Lung microvascular endothelial cell (primary cell): ENCODE results near the gene RAB6A. TPM values are rescaled to one million over a fixed set of nuclear protein-coding genes. Genes with fewer than 3 reads are reported as not detected.
"Not testable (repeated sequence)": the region's sequence is repeated elsewhere in the genome, so short reads cannot be mapped to it uniquely, and the experiment has no call there.

Experiments
- DNase-seq, 2 donors: peaks; one replicate each; pipeline versions ENCODE4 v3.0.0 to v3.0.0-alpha.2; 2010; ENCODE audit warnings: low read depth in 2 of 2
- total RNA-seq: library from RNA; depleted of rRNA; stranded (reverse); fragments of >200 nt; gene quantifications from 2 replicates; pipeline ENCODE4 v1.2.1, GENCODE V29; 2014

The RAB6A gene
- total RNA-seq, 1 donor from 2014 or later, result 101 TPM

DNA sequence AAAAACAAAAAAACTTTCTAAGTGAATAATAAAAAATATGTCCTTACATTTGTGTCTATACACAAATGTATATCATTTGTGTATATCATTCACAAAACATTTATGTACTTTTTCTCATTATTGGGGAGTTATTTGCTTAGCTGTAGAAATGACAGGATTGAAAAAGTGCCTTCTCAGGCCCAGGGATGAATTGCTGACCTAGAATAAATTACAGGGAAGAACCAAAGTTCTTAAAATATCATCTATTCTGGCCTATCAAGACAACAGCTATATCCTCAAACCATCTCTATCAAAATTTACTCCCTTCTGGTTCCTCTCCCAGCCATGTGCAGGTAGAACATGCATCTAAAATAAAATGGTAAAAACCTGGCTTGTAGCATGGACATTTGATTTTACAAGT is 1.9 kb upstream of the RAB6A start:
- DNase-seq, result no peak

DNA sequence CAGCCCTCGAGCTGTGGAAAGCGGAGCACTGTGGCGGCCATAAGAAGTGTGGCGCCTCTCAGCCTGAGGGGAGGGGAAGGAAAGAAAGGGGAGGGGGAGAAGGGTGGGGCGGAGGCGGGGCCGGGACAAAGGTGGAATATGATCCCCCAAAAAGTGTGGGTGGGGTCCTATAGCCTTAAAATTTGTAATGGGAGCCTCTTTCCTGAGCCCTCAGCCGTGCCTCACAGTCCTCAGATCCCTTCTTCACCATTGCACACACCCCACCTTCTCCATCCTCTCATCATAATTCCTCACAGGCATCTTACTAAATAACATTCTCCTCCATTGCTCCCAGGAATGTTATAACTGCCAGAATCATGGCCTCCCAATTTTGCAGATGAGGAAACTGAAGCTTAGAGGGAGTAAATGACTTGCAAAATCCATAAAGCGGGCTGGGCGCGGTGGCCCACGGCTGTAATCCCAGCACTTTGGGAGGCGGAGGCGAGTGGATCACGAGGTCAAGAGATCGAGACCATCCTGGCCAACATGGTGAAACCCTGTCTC is 600 bp upstream of the RAB6A start:
- no peak for DNase-seq

DNA sequence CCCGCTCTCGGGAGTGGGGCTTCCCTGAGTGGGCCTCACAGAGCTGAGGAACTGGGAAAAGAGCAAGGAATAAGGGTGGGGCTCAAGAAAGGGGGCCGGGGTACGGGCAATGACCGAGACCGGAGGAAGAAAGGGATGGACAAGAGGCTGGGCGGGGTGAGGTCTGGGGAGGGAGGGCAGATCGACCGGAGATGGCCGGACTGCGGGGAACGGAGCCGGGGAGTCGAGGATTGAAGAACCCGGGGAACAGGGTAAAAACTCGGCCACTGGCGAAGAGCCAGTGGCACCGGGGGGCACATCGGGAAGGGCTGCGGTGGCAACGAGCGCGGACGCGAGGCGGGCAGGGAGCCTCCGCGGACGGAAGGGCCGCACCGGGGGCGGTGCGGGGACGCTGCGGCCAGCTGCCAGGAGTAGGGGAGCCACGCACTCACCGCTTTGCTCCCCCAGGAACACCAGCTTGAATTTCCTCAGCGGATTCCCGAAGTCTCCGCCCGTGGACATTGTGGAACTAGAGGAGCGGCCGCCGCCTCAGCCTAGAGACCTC is 667 bp downstream of the RAB6A start:
- DNase-seq, result peak in 1 of 2 donors; percentile 47

DNA sequence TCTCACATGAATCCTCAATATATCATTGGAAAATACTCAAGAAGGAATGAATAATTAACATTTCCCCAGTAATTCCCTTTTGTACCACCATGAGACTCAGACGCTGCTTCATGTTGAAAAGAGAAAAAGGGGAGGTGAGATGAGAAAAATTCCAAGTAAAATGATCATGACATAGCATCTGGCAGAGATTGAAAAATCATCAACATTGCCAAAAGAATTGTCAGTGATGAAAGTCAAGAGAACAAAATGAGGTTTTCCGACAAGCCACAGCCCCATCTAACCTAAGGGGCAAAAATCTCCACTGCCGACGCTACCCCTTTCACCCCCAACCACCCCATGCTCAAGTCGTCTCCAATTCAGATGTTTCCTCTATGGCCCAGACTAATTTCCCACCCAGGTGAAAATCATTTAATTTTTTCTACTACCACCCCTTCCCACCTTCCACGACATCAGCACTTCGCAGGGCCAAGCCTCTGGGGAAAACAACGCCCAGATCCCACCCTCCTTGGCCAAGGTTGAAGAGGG is 1.2 kb downstream of the RAB6A start:
- peak in 1 of 2 donors; percentile 34 for DNase-seq

DNA sequence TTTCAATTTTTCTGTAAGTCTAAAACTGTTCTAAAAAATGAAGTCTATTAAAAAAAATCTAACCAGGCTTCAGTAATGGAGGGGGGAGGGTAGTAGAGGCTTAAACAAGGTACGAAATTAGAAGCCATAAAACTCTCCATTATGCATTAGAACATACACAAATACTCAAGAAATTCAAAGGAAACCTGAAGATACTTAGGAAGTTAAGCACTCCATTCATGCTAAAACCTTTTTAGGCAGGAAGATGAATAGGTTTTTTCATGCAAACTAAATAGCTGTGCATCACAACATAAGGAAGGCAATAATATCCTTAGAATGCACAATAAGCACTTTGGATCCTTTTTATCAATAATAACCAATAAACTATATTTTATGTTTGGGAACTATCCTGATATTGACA is 2.4 kb downstream of the RAB6A start:
- DNase-seq, result no peak

DNA sequence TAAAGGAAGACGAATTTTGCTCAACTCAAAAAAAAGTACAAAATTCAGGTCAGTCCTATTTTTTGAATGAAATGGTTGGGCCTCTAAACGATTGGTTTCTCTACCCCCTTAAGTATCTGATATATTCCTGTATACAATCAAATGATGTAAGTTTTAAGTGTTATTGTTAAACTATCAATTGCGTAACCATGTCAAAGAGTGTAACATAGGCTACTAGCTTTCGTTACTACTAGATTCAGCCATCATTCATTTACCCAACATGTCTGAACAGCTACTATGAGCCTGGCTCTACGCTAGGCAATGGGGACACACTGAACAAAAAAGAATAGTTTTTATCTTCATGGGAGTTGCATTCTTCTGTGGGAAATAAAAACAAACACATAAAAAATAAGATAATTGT is 3.3 kb downstream of the RAB6A start:
- DNase-seq, result no peak

DNA sequence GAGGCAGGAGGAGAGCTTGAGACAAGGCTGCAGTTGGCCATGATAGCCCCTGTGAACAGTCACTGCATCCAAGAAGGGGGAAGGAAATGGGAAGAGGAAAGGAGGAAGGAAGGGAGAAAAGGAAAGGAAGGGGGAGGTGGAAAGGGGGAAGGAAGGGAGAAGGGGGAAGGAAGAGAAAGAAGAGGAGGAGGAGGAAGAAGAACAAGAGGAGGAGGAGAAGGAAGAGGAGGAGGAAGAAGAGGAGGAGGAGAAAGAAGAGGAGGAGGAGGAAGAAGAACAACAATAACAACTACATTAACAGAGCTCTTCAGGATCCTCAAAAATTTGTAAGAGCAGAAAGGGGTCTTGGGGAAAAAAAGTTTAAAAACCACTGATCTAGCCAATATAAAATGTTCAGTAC is 5.2 kb downstream of the RAB6A start:
- DNase-seq, result no peak

DNA sequence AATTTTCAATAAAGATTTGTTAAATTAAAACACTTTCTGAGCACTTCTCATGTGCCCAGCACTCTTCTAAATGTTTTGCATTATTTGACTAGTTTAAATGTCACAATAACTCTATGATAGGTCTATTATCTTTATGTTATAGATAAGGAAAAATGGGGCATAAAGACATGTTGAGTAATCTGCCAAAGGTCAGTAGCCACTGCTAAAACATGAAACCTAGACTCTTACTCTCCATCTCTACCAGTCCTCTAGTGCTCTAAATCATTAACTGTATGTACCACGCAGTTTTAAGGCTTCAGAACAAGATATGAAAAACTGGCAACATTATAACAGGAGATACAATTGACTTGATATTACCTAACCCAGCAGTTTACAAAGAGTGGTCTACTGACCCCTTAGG is 6.9 kb downstream of the RAB6A start:
- DNase-seq, result no peak

DNA sequence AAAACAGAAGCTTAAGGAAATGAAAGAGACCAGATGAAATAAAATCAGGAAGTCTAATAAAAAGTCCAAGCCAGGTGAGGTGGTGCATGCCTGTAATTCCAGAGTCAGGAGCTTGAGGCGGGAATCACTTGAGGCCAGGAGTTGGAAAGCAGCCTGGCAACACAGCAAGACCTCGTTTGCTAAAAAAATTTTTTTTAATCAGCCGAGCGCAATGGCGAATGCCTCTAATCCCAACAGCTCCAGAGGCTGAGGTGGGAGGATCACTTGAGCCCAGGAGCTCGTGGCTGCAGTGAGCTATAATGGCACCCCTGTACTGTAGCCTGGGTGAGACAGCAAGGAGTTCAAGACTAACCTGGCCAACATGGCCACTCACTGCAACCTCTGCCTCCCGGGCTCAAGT is 8.0 kb downstream of the RAB6A start:
- no peak for DNase-seq

DNA sequence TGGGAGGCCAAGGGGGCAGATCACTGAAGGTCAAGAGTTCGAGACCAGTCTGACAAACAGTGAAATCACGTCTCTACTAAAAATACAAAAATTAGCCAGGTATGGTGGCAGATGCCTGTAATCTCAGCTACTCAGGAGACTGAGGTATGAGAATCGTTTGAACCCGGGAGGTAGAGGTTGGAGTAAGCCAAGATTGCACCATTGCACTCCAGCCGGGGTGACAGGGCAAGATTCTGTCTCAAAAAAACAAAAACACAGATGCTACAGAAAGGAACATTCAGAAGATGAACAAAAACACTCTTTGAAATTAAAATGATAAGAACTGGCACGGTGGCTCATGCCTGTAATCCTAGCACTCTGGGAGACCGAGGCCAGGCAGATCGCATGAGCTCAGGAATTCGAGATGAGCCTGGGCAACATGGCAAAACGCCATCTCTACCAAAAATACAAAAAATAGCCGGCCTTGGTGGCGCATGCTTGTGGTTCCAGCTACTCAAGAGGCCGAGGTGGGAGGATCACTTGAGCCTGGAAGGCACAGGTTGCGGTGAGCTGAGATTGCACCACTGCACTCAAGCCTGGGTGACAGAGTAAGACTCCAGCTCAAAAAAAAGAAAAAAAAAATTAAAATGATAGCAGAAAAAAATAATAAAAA is 8.5 kb downstream of the RAB6A start:
- DNase-seq, result no peak

DNA sequence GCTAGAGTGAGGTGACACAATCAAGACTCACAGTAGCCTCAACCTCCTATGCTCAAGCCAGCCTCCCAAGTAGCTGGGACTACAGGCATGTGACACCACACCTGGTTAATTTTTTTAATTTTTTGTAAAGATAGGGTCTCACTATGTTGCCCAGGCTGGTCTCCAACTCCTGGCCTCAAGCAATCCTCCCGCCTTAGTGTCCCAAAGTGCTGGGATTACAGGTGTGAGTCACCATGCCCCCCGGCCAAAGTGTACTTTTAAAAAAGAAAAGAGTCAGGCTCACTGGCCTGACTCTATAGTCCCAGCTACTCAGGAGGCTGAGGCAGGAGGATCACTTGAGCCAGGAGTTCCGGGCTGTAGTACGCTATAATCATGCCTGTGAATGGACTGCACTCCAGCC is 10.0 kb downstream of the RAB6A start:
- not testable (repeated sequence) for DNase-seq

DNA sequence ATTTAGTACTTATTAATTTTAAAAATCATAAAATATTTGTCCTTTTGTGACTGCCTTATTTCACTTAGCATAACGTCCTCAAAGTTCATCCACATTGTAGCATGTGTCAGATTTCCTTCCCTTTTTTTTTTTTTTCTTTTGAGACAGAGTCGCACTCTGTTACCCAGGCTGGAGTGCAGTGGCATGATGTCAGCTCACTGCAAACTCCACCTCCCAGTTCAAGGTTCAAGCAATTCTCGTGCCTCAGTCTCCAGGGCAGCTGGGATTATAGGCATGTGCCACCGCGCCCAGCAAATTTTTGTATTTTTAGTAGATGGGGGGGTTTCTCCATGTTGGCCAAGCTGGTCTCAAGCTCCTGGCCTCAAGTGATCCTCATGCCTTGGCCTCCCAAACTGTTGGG is 10.6 kb downstream of the RAB6A start:
- DNase-seq, result peak in 1 of 2 donors; percentile 10

DNA sequence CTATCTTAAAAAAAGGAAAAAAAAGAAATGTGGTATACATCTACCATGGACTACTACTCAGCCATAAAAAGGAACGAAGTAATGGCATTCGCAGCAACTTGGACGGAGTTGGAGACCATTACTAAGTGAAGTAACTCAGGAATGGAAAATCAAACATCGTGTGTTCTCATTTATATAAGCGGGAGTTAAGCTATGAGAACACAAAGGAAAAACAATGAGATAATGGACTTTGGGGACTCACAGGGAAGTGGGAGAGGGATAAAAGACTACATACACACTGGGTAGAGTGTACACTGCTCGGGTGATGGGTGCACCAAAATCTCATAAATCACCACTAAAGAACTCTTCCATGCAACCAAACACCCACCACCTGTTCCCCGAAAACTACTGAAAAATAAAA is 11.8 kb downstream of the RAB6A start:
- no peak for DNase-seq

DNA sequence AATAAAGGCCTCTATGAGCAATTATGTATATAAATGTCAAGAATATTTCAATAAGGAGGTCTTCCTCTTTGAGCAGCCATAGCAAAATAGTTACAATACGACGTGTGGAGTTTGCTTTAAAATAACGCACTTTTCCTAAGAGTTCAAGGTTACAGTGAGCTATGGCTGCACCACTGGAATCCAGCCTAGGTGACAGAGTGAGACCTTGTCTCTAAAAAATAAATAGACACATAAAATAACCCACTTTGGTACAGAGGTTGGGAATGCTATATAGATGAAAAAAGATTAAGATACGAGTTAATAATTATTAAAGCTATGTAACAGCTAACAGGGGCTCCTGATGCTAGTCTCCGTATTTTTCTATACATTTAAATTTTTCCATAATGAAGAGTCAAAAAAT is 12.6 kb downstream of the RAB6A start:
- DNase-seq, result no peak

DNA sequence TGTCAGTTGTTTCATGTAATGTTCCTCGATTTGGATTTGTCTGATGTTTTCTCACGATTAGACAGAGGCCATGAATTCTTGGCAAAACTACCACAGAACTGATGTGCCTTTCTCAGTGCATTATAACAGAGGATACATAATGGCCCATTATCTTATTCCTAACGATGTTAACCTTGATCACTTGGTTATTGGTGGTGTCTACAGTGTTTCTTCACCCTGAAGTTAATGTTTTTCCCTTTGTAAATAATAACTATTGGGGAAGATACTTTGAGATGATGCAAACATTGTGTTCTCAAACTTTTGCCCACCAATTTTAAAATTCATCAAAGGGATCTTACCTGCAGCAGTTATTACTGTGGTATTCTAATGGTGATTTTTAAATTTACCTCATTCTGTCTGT is 13.1 kb downstream of the RAB6A start:
- DNase-seq, result no peak

DNA sequence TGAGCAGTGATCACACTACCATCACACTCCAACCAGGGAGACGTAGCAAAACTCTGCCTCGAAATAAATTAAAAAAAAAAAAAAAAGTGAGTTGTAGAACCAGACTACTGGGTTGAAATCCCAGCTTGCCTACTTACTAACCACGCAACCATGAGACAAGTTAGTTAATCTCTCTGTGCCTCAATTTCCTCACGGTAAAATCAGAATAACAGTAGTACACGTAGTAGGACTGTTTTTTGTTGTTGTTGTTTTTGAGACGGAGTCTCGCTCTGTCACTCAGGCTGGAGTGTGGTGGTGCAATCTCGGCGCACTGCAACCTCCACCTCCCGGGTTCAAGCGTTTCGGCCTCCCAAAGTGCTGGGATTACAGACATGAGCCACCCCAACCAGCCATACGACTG is 14.2 kb downstream of the RAB6A start:
- no peak for DNase-seq

DNA sequence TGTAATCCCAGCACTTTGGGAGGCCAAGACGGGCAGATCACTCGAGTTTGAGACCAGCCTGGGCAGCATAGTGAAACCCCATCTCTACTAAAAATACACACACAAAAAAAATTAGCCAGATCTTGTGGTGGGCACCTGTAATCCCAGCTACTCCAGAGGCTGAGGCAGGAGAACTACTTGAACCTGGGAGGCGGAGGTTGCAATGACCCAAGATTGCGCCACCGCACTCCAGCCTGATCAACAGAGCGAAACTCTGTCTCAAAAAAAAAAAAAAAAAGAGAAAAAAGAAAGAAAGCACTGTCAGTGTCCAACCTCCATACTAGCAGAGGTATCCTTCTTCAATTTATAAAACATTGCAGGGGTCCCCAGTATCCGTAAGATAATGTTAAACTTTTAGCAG is 17.8 kb downstream of the RAB6A start:
- no peak for DNase-seq

DNA sequence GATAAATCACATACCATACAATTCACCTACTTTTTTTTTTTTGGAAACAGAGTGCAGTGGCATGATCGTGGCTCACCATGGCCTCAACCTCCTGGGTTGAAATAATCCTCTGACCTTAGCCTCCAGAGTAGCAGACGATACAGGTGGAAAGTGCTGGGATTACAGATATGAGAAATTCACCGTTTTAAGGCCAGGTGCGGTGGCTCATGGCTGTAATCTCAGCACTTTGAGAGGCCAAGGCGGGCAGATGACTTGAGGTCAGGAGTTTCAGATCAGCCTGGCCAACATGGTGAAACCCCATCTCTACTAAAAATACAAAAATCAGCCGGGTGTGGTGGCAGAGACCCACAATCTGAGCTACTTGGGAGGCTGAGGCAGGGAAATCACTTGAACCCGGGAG is 24.9 kb downstream of the RAB6A start:
- not testable (repeated sequence) for DNase-seq

DNA sequence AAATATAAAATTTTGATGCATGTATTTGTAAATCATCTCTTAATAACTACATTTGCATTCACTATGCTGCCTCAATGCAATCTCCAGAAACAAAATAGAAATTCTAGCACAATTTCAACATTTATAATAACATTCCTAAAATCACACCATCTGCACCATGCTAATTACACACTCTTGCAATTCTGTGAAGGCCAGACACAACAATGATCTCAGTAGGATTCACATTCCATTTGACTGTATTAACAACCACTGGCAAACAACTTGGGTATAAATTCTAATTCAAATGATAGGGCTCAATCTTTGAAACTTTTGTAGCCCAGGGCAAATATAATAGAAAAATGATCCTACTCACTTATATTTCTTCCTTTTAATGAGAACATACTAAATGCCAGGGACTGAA is 25.9 kb downstream of the RAB6A start:
- DNase-seq, result no peak

DNA sequence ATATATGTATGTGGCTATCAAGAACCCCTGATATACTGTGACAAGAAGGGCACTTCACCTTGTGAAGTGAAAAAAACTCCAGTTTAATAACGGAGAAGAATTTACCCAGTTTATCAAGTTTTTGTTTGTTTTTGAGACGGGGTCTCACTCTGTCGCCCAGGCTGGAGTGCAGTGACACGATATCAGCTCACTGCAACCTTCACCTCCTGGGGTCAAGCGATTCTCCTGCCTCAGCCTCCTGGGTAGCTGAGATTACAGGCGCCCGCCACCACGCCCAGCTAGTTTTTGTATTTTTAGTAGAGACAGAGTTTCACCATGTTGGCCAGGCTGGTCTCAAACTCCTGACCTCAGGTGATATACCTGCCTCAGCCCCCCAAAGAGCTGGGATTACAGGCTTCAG is 26.9 kb downstream of the RAB6A start:
- not testable (repeated sequence) for DNase-seq

DNA sequence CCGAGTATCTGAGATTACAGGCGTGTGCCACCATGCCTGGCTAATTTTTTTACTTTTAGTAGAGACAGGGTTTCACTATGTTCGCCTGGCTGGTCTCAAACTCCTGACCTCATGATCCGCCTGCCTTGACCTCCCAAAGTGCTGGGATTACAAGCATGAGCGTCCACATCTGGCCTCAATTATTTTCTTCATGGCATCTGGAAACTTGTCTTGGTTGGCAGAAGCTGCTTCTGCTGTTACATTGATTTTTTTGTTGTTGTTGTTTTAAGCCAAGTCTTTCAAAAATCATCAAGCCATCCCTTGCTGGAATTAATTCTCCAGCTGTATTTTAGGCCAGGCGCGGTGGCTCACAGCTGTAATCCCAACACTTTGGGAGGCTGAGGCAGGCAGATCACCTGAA is 27.9 kb downstream of the RAB6A start:
- not testable (repeated sequence) for DNase-seq

DNA sequence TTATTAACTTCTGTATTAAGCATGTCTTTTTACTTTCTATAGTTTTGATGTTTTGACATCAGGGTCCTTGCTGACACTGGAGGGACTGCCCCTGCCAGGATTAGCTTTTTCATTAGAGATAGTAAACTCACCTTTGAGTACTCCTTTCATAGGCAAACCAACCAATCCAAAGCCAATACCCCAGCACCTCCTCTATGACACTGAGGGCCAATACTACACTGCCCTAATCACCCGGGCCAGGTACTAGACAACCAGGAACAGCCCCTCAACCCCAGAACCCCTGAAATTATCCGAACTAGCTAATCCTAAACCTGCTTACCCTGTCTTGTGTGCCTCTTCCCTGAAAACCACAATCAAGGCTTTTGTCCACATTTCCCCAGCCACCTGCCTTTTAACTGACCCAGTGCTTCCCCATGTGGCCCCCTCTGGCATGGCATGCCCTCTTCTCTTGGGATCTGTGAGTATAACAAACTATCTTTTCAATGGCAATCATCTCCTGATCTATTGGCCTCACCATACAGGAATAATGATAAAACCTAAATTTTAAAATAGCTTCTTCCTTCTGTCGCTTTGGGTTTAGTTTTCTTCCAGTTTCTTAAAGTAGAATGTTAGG is 31.2 kb downstream of the RAB6A start:
- DNase-seq, result peak in 1 of 2 donors; percentile 7

DNA sequence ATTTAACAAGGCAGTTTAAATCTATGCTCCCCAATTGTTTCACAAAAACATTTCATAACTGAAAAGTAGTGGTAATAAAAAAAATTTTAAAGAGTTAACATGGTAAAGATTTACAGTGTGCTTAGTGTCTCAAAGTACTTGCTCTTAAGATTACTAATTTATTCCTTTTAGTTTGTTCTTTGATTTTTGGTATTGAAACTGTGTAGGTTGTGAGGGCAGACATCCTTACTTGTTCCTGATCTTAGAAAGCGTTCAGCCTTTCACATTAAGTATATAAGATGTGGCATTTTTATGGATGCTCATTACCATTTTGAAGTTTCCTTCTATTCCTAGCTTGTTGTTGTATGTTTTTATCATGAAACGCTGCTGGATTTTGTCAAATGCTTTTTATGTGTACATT is 32.9 kb downstream of the RAB6A start:
- no peak for DNase-seq
